Measurements from ENCODE around the gene USH2A.

Gene USH2A

DNA sequence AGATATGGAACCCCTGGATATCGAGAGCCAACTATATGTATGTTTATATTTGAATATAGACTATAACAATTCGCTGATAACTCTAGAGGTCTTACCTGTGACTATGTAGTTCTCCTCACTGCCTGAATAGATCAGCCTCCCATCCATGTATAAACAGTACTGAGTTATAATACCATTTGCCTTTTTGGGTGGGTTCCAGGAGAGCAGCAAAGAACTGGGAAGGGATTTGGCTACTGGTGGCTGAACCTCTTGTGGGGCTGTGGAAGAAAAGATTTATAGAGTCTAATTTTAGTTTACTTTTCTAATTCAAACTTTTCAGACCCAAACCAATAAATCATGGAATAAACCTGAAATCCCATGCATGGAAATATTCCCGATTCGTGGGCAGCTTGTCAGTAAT is 376.9 kb downstream of the USH2A start:
- Histone ChIP-seq H3K36me3 (ENCODE audit: control insufficient read depth in 5 of 5, insufficient read depth in 5 of 5, low read length in 5 of 5) (no peaks in the 10 kb centered on the region), H3K9me3 (ENCODE audit: control insufficient read depth in 5 of 5, low read length in 5 of 5) (no peaks in the 10 kb centered on the region), H3K4me3 (ENCODE audit: low read depth in 1 of 5, low read length in 5 of 5) (no peak overlapping the region)

DNA sequence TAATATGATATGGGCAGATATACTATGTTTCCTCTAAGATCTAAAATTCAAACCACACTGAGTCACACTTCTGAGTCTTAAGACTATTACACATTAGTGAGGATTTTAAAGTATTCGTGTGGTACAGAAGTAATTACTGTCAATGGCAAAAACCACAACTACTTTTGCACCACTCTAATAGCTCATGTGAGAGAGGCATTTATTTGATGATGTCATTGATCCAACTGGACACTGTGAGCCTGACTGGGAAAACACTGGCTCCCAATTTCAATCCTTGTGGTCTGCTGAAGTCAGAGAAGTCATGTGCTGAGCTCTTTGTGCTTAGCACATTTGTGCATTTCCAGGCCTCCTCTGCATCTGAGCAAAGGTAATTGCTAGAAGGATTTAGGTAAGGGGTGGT is 377.8 kb downstream of the USH2A start:
- Histone ChIP-seq H3K27ac (ENCODE audit: low read depth, low read length) (no peak overlapping the region), H3K9ac (ENCODE audit: low read length in 5 of 5) (no peak overlapping the region), H3K9me3 (ENCODE audit: control insufficient read depth in 5 of 5, low read length in 5 of 5) (no peaks in the 10 kb centered on the region), H3K27me3 (ENCODE audit: control insufficient read depth in 5 of 5, insufficient read depth in 4 of 5, low read length in 5 of 5) (no peaks in the 10 kb centered on the region), H3K36me3 (ENCODE audit: control insufficient read depth in 5 of 5, insufficient read depth in 5 of 5, low read length in 5 of 5) (no peaks in the 10 kb centered on the region), H3K4me1 (ENCODE audit: control insufficient read depth in 5 of 5, insufficient read depth in 5 of 5, low read length in 5 of 5) (no peaks in the 10 kb centered on the region), H3K4me3 (ENCODE audit: low read depth in 1 of 5, low read length in 5 of 5) (no peak overlapping the region)

More for the DNA sequence above, 376.9 kb downstream of the USH2A start:
- Histone ChIP-seq H3K27me3 (ENCODE audit: control insufficient read depth in 5 of 5, insufficient read depth in 4 of 5, low read length in 5 of 5) (no peaks in the 10 kb centered on the region), H3K27ac (ENCODE audit: low read depth, low read length) (no peak overlapping the region), H3K9ac (ENCODE audit: low read length in 5 of 5) (no peak overlapping the region), H3K4me1 (ENCODE audit: control insufficient read depth in 5 of 5, insufficient read depth in 5 of 5, low read length in 5 of 5) (no peaks in the 10 kb centered on the region)

DNA sequence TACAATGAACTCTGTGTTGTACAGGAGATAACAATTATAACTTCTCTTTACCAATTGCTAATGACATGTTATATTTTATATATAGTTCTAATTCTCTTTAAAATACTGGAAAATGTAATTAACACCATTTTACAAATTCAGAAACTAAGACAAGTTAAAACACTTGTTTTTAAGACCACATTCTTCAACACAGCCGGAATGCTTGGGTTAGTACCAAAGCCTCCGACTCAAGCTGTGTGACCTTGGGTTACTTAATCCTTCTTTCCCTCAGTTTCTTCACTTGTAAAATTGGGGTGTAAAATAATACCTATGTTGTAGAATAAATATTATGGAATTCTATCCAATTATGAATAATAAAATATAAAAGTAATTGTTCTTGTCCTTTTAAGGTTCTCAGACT is 378.7 kb downstream of the USH2A start:
- no peak overlapping the region for H3K9ac ChIP-seq (ENCODE audit: low read length in 5 of 5)
- H3K9me3 ChIP-seq (ENCODE audit: control insufficient read depth in 5 of 5, low read length in 5 of 5), result no peaks in the 10 kb centered on the region
- no peak overlapping the region for H3K4me3 ChIP-seq (ENCODE audit: low read depth in 1 of 5, low read length in 5 of 5)
- no peaks in the 10 kb centered on the region for H3K36me3 ChIP-seq (ENCODE audit: control insufficient read depth in 5 of 5, insufficient read depth in 5 of 5, low read length in 5 of 5)
- H3K27me3 ChIP-seq (ENCODE audit: control insufficient read depth in 5 of 5, insufficient read depth in 4 of 5, low read length in 5 of 5), result no peaks in the 10 kb centered on the region
- H3K4me1 ChIP-seq (ENCODE audit: control insufficient read depth in 5 of 5, insufficient read depth in 5 of 5, low read length in 5 of 5), result no peaks in the 10 kb centered on the region
- no peak overlapping the region for H3K27ac ChIP-seq (ENCODE audit: low read depth, low read length)

DNA sequence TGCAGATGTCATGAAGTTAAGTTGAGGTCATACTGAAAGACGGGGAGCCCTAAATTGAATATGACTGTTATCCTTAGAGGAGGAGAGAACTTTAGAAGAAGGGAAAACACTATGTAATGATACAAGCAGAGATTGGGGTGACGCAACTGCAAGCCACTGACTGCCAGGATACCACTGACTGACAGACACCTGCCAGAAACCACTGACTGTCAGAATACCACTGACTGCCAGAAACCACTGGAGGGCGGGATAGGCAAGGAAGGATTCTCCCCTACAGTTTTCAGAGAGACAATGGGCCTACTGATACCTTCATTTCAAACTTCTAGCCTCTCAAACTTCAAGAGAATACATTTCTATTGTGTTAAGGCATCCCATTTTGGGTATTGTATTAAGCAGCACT is 388.7 kb downstream of the USH2A start:
- Histone ChIP-seq H3K36me3 (ENCODE audit: control insufficient read depth in 5 of 5, insufficient read depth in 5 of 5, low read length in 5 of 5) (no peaks in the 10 kb centered on the region), H3K27me3 (ENCODE audit: control insufficient read depth in 5 of 5, insufficient read depth in 4 of 5, low read length in 5 of 5) (no peaks in the 10 kb centered on the region), H3K4me1 (ENCODE audit: control insufficient read depth in 5 of 5, insufficient read depth in 5 of 5, low read length in 5 of 5) (no peaks in the 10 kb centered on the region), H3K9ac (ENCODE audit: low read length in 5 of 5) (no peak overlapping the region), H3K27ac (ENCODE audit: low read depth, low read length) (no peak overlapping the region), H3K4me3 (ENCODE audit: low read depth in 1 of 5, low read length in 5 of 5) (no peak overlapping the region), H3K9me3 (ENCODE audit: control insufficient read depth in 5 of 5, low read length in 5 of 5) (no peaks in the 10 kb centered on the region)

DNA sequence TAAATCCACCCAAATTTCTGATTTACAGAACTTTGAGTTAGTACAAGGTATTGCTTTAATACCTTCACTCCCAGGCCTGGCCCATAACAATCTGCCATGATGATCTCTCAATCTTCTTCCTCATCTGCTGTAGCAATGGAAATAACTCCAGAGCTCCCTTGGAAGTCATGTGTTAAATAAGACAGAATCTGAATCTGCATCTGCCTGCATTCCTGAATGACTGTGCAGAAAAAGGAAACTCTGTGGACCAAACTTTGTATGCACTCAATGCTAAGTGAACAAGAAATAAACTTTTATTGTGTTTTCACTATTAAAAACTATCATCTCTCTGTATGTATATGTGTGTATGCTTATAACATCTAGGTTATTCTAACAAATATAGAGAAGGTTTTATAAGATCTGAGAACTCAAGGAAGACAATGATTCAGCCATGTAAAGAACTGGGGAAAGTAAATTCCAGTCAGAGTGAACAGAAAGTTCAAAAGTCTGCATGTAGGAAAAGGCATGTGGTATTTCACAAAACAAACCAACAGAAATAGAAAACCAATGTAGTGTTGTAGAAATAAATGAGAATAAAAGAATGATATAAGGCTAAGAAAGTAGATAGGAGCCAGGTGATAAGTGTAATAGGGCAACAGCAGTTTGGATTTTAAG is 390.2 kb downstream of the USH2A start:
- H3K9me3 ChIP-seq (ENCODE audit: control insufficient read depth in 5 of 5, low read length in 5 of 5), result no peaks in the 10 kb centered on the region

DNA sequence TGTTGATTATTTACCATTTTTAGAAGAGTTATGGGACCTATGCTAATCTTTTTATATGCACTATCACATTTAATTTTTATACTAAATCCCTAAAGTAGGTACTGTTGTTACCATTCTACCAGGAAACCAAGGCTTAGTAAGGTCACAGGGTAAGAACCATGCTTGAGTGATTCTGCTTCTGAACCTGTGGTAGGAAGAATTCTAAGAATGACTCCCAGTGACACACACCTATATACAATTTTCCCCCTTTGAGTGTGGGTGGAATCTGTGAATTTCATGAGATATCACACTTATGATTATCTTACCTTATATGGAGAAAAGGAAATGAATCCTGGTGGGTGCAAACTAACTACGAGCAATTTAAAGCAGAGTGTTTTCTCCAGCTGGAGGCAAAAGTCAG is 391.0 kb downstream of the USH2A start:
- Histone ChIP-seq H3K4me3 (ENCODE audit: low read depth in 1 of 5, low read length in 5 of 5) (no peak overlapping the region), H3K27ac (ENCODE audit: low read depth, low read length) (no peak overlapping the region), H3K9ac (ENCODE audit: low read length in 5 of 5) (no peak overlapping the region), H3K27me3 (ENCODE audit: control insufficient read depth in 5 of 5, insufficient read depth in 4 of 5, low read length in 5 of 5) (no peaks in the 10 kb centered on the region), H3K9me3 (ENCODE audit: control insufficient read depth in 5 of 5, low read length in 5 of 5) (no peaks in the 10 kb centered on the region), H3K4me1 (ENCODE audit: control insufficient read depth in 5 of 5, insufficient read depth in 5 of 5, low read length in 5 of 5) (no peaks in the 10 kb centered on the region), H3K36me3 (ENCODE audit: control insufficient read depth in 5 of 5, insufficient read depth in 5 of 5, low read length in 5 of 5) (no peaks in the 10 kb centered on the region)

More for the DNA sequence above, 390.2 kb downstream of the USH2A start:
- Histone ChIP-seq H3K4me3 (ENCODE audit: low read depth in 1 of 5, low read length in 5 of 5) (no peak overlapping the region), H3K27ac (ENCODE audit: low read depth, low read length) (no peak overlapping the region), H3K36me3 (ENCODE audit: control insufficient read depth in 5 of 5, insufficient read depth in 5 of 5, low read length in 5 of 5) (no peaks in the 10 kb centered on the region), H3K27me3 (ENCODE audit: control insufficient read depth in 5 of 5, insufficient read depth in 4 of 5, low read length in 5 of 5) (no peaks in the 10 kb centered on the region), H3K4me1 (ENCODE audit: control insufficient read depth in 5 of 5, insufficient read depth in 5 of 5, low read length in 5 of 5) (no peaks in the 10 kb centered on the region), H3K9ac (ENCODE audit: low read length in 5 of 5) (no peak overlapping the region)

DNA sequence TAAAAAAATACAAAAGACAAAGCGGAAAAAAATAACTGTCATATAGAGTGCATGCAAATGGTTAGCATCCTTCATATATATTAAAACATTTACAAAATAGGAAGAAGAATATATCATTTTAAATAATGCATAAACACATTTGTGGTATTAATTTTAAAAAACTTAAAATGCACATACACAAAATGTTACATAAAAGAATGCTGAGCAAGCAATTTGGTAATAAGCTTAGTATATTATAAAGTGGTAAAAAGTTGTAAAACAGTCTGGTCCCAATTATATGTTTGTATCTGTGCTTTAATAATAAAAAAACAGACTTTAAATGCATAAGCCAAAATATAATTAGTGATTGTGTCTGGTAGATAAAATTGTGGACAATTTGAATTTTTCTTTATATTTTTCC is 394.6 kb downstream of the USH2A start:
- Histone ChIP-seq H3K4me1 (ENCODE audit: control insufficient read depth in 5 of 5, insufficient read depth in 5 of 5, low read length in 5 of 5) (no peaks in the 10 kb centered on the region), H3K36me3 (ENCODE audit: control insufficient read depth in 5 of 5, insufficient read depth in 5 of 5, low read length in 5 of 5) (no peaks in the 10 kb centered on the region), H3K4me3 (ENCODE audit: low read depth in 1 of 5, low read length in 5 of 5) (no peak overlapping the region), H3K27ac (ENCODE audit: low read depth, low read length) (no peak overlapping the region), H3K9ac (ENCODE audit: low read length in 5 of 5) (no peak overlapping the region), H3K9me3 (ENCODE audit: control insufficient read depth in 5 of 5, low read length in 5 of 5) (no peaks in the 10 kb centered on the region), H3K27me3 (ENCODE audit: control insufficient read depth in 5 of 5, insufficient read depth in 4 of 5, low read length in 5 of 5) (no peaks in the 10 kb centered on the region)

DNA sequence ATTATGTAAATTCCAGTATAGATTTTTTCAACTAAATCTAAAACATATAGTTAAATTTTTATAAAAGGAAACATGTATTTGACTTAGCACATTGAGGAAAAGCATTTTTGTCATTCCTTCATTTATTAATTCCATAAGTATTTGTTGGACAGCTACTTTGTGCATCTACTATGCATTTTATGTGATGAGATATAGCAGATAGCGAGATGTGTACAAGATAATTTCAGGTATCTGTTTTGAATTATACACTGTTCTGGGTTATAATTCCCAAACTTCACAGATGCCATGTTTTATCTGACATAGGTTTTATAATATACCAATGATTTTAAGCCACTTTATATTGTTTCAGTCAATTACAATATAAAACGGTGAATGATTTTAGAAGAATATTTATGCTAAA is 398.7 kb downstream of the USH2A start:
- H3K9ac ChIP-seq (ENCODE audit: low read length in 5 of 5), result no peak overlapping the region
- H3K4me3 ChIP-seq (ENCODE audit: low read depth in 1 of 5, low read length in 5 of 5), result no peak overlapping the region
- no peaks in the 10 kb centered on the region for H3K9me3 ChIP-seq (ENCODE audit: control insufficient read depth in 5 of 5, low read length in 5 of 5)
- no peaks in the 10 kb centered on the region for H3K36me3 ChIP-seq (ENCODE audit: control insufficient read depth in 5 of 5, insufficient read depth in 5 of 5, low read length in 5 of 5)
- no peak overlapping the region for H3K27ac ChIP-seq (ENCODE audit: low read depth, low read length)
- no peaks in the 10 kb centered on the region for H3K27me3 ChIP-seq (ENCODE audit: control insufficient read depth in 5 of 5, insufficient read depth in 4 of 5, low read length in 5 of 5)
- H3K4me1 ChIP-seq (ENCODE audit: control insufficient read depth in 5 of 5, insufficient read depth in 5 of 5, low read length in 5 of 5), result no peaks in the 10 kb centered on the region

DNA sequence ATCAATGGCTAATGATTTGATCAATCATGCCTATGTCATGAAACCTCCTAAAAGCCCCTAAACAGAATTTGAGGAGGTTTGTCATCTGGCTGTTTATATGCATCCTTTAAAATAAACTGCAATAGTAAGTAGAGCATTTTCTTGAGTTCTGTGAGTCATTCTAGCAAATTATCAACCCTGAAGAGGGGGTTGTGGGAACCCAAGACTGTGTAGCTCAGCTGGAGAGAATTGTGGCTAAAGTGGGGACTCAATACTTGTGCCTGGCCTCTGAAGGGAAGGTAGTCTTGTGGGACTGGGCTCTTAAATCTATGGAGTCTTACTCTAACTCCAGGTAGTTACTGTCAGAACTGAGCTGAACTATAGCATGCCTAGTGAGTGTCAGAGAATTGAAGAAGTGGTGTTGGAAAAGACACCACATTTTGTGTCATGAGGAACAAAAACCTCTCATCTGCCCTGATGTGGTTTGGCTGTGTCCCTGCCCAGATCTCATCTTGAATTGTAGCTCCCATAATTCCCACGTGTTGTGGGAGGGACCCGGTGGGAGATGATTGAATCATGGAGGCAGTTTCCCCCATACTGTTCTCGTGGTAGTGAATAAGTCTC is 402.4 kb downstream of the USH2A start:
- no peaks in the 10 kb centered on the region for H3K9me3 ChIP-seq (ENCODE audit: control insufficient read depth in 5 of 5, low read length in 5 of 5)
- H3K9ac ChIP-seq (ENCODE audit: low read length in 5 of 5), result no peak overlapping the region
- no peaks in the 10 kb centered on the region for H3K36me3 ChIP-seq (ENCODE audit: control insufficient read depth in 5 of 5, insufficient read depth in 5 of 5, low read length in 5 of 5)
- H3K4me3 ChIP-seq (ENCODE audit: low read depth in 1 of 5, low read length in 5 of 5), result no peak overlapping the region
- no peaks in the 10 kb centered on the region for H3K27me3 ChIP-seq (ENCODE audit: control insufficient read depth in 5 of 5, insufficient read depth in 4 of 5, low read length in 5 of 5)
- no peak overlapping the region for H3K27ac ChIP-seq (ENCODE audit: low read depth, low read length)
- no peaks in the 10 kb centered on the region for H3K4me1 ChIP-seq (ENCODE audit: control insufficient read depth in 5 of 5, insufficient read depth in 5 of 5, low read length in 5 of 5)

DNA sequence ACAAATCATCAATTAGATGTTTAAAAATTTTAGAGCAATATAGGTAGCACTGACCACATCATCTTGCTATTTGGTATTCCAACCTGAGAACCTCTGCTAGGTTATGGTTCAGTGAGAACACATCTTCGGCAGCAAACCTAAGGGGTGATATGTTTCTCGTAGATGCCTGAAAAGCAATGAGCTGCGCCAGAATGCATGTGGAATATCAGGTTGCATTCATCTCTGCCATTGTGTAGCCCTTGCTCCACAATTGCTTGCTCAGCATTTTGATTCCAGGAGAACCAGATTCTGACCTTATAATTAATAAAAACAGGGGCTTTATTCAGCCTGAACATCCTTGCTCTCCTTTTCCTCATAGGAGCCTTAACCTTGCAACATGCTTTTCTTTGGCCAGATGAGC is 408.1 kb downstream of the USH2A start:
- Histone ChIP-seq H3K9me3 (ENCODE audit: control insufficient read depth in 5 of 5, low read length in 5 of 5) (no peaks in the 10 kb centered on the region), H3K9ac (ENCODE audit: low read length in 5 of 5) (no peak overlapping the region), H3K27ac (ENCODE audit: low read depth, low read length) (no peak overlapping the region), H3K4me3 (ENCODE audit: low read depth in 1 of 5, low read length in 5 of 5) (no peak overlapping the region), H3K4me1 (ENCODE audit: control insufficient read depth in 5 of 5, insufficient read depth in 5 of 5, low read length in 5 of 5) (no peaks in the 10 kb centered on the region), H3K27me3 (ENCODE audit: control insufficient read depth in 5 of 5, insufficient read depth in 4 of 5, low read length in 5 of 5) (no peaks in the 10 kb centered on the region), H3K36me3 (ENCODE audit: control insufficient read depth in 5 of 5, insufficient read depth in 5 of 5, low read length in 5 of 5) (no peaks in the 10 kb centered on the region)

Measured in subcutaneous abdominal adipose tissue (tissue), 5 donors.